WTC11 (cell line): ENCODE measurements around the gene DPYSL3. TPM values are rescaled to one million over a fixed set of nuclear protein-coding genes. Genes with fewer than 3 reads are reported as not detected.
A peak's percentile ranks its signal among the peaks of the same experiment; 100 is the strongest.

Experiments used
- ATAC-seq: fragments of 200-7000 bp; cut with Tn5 transposase; 2 replicates; pipeline ENCODE4 v1.10.0; 2021; ENCODE audit warnings: mild to moderate bottlenecking, moderate library complexity
- CTCF ChIA-PET: fragments of 300-600 bp; sonication (Branson Sonifier 250); formaldehyde crosslinking; loops from one replicate; lab custom pipeline; 2021; ENCODE audit warnings: antibody characterized with exemption; lab: Charles Lee
- POLR2A ChIA-PET: fragments of 350-600 bp; sonication (Branson Sonifier 250); formaldehyde crosslinking; loops from one replicate; lab custom pipeline; 2021; ENCODE audit warnings: antibody characterized with exemption; lab: Charles Lee
- DNase-seq: peaks from one replicate; pipeline ENCODE4 v3.0.0; 2021; ENCODE audit warnings: low spot score
- H3K27ac Mint-ChIP-seq: 2 replicates; pipeline ENCODE4 v1.8.0; 2021; ENCODE audit warnings: mixed read lengths
- H3K27me3 Mint-ChIP-seq: 2 replicates; pipeline ENCODE4 v1.8.0; 2021; ENCODE audit warnings: low read depth, mild to moderate bottlenecking, moderate library complexity, mixed read lengths
- H3K36me3 Mint-ChIP-seq: 2 replicates; pipeline ENCODE4 v1.8.0; 2021; ENCODE audit warnings: mixed read lengths
- H3K4me1 Mint-ChIP-seq: 2 replicates; pipeline ENCODE4 v1.8.0; 2022; ENCODE audit warnings: mixed read lengths
- H3K4me3 Mint-ChIP-seq: 2 replicates; pipeline ENCODE4 v1.8.0; 2021; ENCODE audit warnings: mild to moderate bottlenecking, moderate library complexity, mixed read lengths
- H3K9me3 Mint-ChIP-seq: 2 replicates; pipeline ENCODE4 v1.8.0; 2021; ENCODE audit warnings: mixed read lengths
- CTCF ChIP-seq: fragments of 200-600 bp; IDR thresholded peaks from 2 replicates; pipeline ENCODE4 v1.8.0; 2022; ENCODE audit warnings: antibody characterized with exemption
- E2F4 ChIP-seq: sonication (generic); formaldehyde crosslinking; IDR thresholded peaks from 2 replicates; pipeline ENCODE4 v1.8.1; 2022; ENCODE audit warnings: low read depth, mild to moderate bottlenecking, moderate library complexity, missing genetic modification reagents, borderline replicate concordance
- ELF4 ChIP-seq: sonication (generic); formaldehyde crosslinking; IDR thresholded peaks from 2 replicates; pipeline ENCODE4 v1.8.1; 2022; ENCODE audit warnings: low read depth, mild to moderate bottlenecking, moderate library complexity, missing genetic modification reagents
- ERG ChIP-seq: fragments of 250-450 bp; sonication (Bioruptor Pico); IDR thresholded peaks from 2 replicates; pipeline ENCODE4 v1.8.0; 2021; ENCODE audit warnings: mild to moderate bottlenecking
- FOXP4 ChIP-seq: sonication (generic); formaldehyde crosslinking; IDR thresholded peaks from 2 replicates; pipeline ENCODE4 v1.8.0; 2022; ENCODE audit warnings: mild to moderate bottlenecking, missing genetic modification reagents
- GABPB1 ChIP-seq: sonication (generic); formaldehyde crosslinking; IDR thresholded peaks from 2 replicates; pipeline ENCODE4 v1.8.1; 2023; ENCODE audit warnings: mild to moderate bottlenecking, missing genetic modification reagents
- IRF1 ChIP-seq: sonication (generic); formaldehyde crosslinking; IDR thresholded peaks from 2 replicates; pipeline ENCODE4 v1.8.0; 2023; ENCODE audit warnings: missing genetic modification reagents
- NFATC4 ChIP-seq: fragments of 250-450 bp; sonication (Bioruptor Pico); IDR thresholded peaks from 2 replicates; pipeline ENCODE4 v1.9.0; 2021; ENCODE audit warnings: mild to moderate bottlenecking
- SOX15 ChIP-seq: fragments of 250-450 bp; sonication (Bioruptor Pico); IDR thresholded peaks from 2 replicates; pipeline ENCODE4 v1.9.0; 2021; ENCODE audit warnings: mild to moderate bottlenecking
- ZNF671 ChIP-seq: fragments of 250-450 bp; sonication (Bioruptor Pico); IDR thresholded peaks from 2 replicates; pipeline ENCODE4 v1.8.0; 2021; ENCODE audit warnings: mild to moderate bottlenecking
- ZSCAN18 ChIP-seq: fragments of 250-450 bp; sonication (Bioruptor Pico); IDR thresholded peaks from 2 replicates; pipeline ENCODE4 v2.1.2; 2022; ENCODE audit warnings: mild to moderate bottlenecking, moderate library complexity
- total RNA-seq: library from RNA; stranded (reverse); gene quantifications from 3 replicates; pipeline ENCODE4 v1.2.3, GENCODE V29; 2021

The DPYSL3 gene
- total RNA-seq, 1 experiment from 2014 or later, result 358 TPM

- H3K9me3 Mint-ChIP-seq, result no peaks in the 10 kb centered on the region
- ChIA-PET POLR2A (interaction anchor here (0.8 to 1.1 kb wide), 2 partner anchors 8 to 18 kb away, joined by 3 to 4 read pairs; no protein-coding TSS in a partner anchor), CTCF (interaction anchor here (0.9 to 1.1 kb wide), 2 partner anchors 12 to 136 kb away, joined by 3 read pairs; no protein-coding TSS in a partner anchor)
- peaks cover 87% of the 10 kb centered on the region for H3K4me1 Mint-ChIP-seq
- peaks cover 54% of the 10 kb centered on the region for H3K36me3 Mint-ChIP-seq
- no peak for TF ChIP-seq ERG
- no peak overlapping the region for H3K4me3 Mint-ChIP-seq
- H3K27me3 Mint-ChIP-seq, result no peaks in the 10 kb centered on the region
- DNase-seq, result no peak
- ATAC-seq, result no peak
- peak overlapping the region; percentile 60 for H3K27ac Mint-ChIP-seq
These were observed 67.6 kb downstream of the DPYSL3 start for GRCh38 chr5:147442224-147442623.

- DNase-seq, result no peak
- H3K36me3 Mint-ChIP-seq, result peaks cover 44% of the 10 kb centered on the region
- H3K9me3 Mint-ChIP-seq, result no peaks in the 10 kb centered on the region
- no peak for ATAC-seq
- peaks cover 86% of the 10 kb centered on the region for H3K4me1 Mint-ChIP-seq
- POLR2A ChIA-PET, result no interaction called here
- H3K4me3 Mint-ChIP-seq, result no peak overlapping the region
- H3K27ac Mint-ChIP-seq, result peak overlapping the region; percentile 75
- TF ChIP-seq E2F4 (CRISPR knock-in tag), result no peak
- TF ChIP-seq GABPB1, result no peak
- CTCF ChIA-PET, result interaction anchor here (1.6 kb wide), 1 partner anchor 119 kb away, joined by 4 read pairs; no protein-coding TSS in a partner anchor
- H3K27me3 Mint-ChIP-seq, result no peaks in the 10 kb centered on the region
These were observed 68.6 kb downstream of the DPYSL3 start for GRCh38 chr5:147441191-147441695.

- Mint-ChIP-seq H3K9me3 (no peaks in the 10 kb centered on the region), H3K4me3 (0 out of 2 replicates have a peak overlapping the region, but pooled peaks have one; percentile 0), H3K36me3 (peaks cover 28% of the 10 kb centered on the region), H3K4me1 (peaks cover 89% of the 10 kb centered on the region), H3K27me3 (no peaks in the 10 kb centered on the region), H3K27ac (0 out of 2 replicates have a peak overlapping the region, but pooled peaks have one; percentile 2)
- POLR2A ChIA-PET, result no interaction called here
- TF ChIP-seq SOX15 (CRISPR knock-in tag) (no peak), IRF1 (CRISPR knock-in tag) (no peak), ZSCAN18 (no peak), CTCF (no peak), NFATC4 (CRISPR knock-in tag) (no peak), ELF4 (CRISPR knock-in tag) (no peak), ZNF671 (CRISPR knock-in tag) (no peak), FOXP4 (CRISPR knock-in tag) (no peak)
- CTCF ChIA-PET, result interaction anchor here (1.1 to 1.5 kb wide), 4 partner anchors 10 to 139 kb away, joined by 3 to 5 read pairs (median 4); no protein-coding TSS in a partner anchor
- ATAC-seq (no peak; the same call in 1 of the 2 replicates), DNase-seq (no peak)
These were observed 70.6 kb downstream of the DPYSL3 start for GRCh38 chr5:147439254-147439653.
